ENCODE results near the gene ELAC2.
A peak's percentile ranks its signal among the peaks of the same experiment; 100 is the strongest.

The ELAC2 gene, protein sequence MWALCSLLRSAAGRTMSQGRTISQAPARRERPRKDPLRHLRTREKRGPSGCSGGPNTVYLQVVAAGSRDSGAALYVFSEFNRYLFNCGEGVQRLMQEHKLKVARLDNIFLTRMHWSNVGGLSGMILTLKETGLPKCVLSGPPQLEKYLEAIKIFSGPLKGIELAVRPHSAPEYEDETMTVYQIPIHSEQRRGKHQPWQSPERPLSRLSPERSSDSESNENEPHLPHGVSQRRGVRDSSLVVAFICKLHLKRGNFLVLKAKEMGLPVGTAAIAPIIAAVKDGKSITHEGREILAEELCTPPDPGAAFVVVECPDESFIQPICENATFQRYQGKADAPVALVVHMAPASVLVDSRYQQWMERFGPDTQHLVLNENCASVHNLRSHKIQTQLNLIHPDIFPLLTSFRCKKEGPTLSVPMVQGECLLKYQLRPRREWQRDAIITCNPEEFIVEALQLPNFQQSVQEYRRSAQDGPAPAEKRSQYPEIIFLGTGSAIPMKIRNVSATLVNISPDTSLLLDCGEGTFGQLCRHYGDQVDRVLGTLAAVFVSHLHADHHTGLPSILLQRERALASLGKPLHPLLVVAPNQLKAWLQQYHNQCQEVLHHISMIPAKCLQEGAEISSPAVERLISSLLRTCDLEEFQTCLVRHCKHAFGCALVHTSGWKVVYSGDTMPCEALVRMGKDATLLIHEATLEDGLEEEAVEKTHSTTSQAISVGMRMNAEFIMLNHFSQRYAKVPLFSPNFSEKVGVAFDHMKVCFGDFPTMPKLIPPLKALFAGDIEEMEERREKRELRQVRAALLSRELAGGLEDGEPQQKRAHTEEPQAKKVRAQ

GRCh38 chr17:13017655-13018459 lies at the start of gene ELAC2:
Gene ELAC2 (minus strand): TSS chr17:13018027. CDS start chr17:13017947, 80 bp downstream.
- DNase-seq (ENCODE audit: extremely low read depth, low read depth), result peak; percentile 95
- TF ChIP-seq, protein P1, sequence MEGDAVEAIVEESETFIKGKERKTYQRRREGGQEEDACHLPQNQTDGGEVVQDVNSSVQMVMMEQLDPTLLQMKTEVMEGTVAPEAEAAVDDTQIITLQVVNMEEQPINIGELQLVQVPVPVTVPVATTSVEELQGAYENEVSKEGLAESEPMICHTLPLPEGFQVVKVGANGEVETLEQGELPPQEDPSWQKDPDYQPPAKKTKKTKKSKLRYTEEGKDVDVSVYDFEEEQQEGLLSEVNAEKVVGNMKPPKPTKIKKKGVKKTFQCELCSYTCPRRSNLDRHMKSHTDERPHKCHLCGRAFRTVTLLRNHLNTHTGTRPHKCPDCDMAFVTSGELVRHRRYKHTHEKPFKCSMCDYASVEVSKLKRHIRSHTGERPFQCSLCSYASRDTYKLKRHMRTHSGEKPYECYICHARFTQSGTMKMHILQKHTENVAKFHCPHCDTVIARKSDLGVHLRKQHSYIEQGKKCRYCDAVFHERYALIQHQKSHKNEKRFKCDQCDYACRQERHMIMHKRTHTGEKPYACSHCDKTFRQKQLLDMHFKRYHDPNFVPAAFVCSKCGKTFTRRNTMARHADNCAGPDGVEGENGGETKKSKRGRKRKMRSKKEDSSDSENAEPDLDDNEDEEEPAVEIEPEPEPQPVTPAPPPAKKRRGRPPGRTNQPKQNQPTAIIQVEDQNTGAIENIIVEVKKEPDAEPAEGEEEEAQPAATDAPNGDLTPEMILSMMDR (IDR thresholded peaks at IDR 0.05; ENCODE audit: low read depth, low read length), result no peak

DNA sequence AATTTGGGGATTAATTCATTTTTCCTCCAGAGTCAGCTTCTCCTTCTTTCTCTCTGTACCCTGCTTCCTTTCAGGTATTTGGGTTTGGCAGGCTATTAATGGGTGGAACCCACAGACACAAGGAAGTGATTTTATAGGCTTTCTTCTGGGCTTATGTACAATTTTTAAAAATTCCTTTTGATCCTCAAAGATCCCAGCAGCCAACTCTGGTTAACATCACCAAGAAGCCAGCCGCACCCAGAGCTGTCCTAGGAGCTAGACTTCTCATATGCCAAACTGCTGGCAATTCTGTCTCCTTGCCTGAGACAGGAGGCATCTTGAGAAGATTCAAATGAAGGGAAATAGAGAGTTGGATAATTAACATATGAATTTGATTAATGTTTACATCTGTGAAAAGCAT lies 47.2 kb upstream of the ELAC2 start:
- TF ChIP-seq, protein P1 (IDR thresholded peaks at IDR 0.05; ENCODE audit: low read depth, low read length), result no peak
- DNase-seq (ENCODE audit: extremely low read depth, low read depth), result no peak

- TF ChIP-seq, protein P1 (IDR thresholded peaks at IDR 0.05; ENCODE audit: low read depth, low read length), result no peak
- no peak for DNase-seq (ENCODE audit: extremely low read depth, low read depth)
These were observed 37.3 kb upstream of the ELAC2 start for GRCh38 chr17:13055131-13055530.

GRCh38 chr17:13054666-13055065 lies 36.8 kb upstream of the ELAC2 start:
- no peak for DNase-seq (ENCODE audit: extremely low read depth, low read depth)
- TF ChIP-seq, protein P1 (IDR thresholded peaks at IDR 0.05; ENCODE audit: low read depth, low read length), result no peak

- TF ChIP-seq, protein P1 (IDR thresholded peaks at IDR 0.05; ENCODE audit: low read depth, low read length), result no peak
- no peak for DNase-seq (ENCODE audit: extremely low read depth, low read depth)
These were observed 34.1 kb upstream of the ELAC2 start for GRCh38 chr17:13051915-13052314.

- DNase-seq (ENCODE audit: extremely low read depth, low read depth), result no peak
- TF ChIP-seq, protein P1 (IDR thresholded peaks at IDR 0.05; ENCODE audit: low read depth, low read length), result no peak
These were observed 29.3 kb upstream of the ELAC2 start for GRCh38 chr17:13047011-13047606.
